H1 (cell line): ENCODE data around the gene DNMT1. TPM values are rescaled to one million over a fixed set of nuclear protein-coding genes. Genes with fewer than 3 reads are reported as not detected.

Experiments used
- CTCF ChIA-PET: fragments of 300-600 bp; sonication (Branson Sonifier 250); formaldehyde crosslinking; loops from one replicate; lab custom pipeline; 2021; ENCODE audit not compliant: partially characterized antibody; lab: Charles Lee
- POLR2A ChIA-PET: fragments of 300-600 bp; sonication (Branson Sonifier 250); formaldehyde crosslinking; loops from one replicate; lab custom pipeline; 2021; ENCODE audit warnings: inconsistent platforms; ENCODE audit not compliant: partially characterized antibody; lab: Charles Lee
- DNase-seq, 2 experiments: peaks; one replicate each; pipeline versions ENCODE4 v3.0.0 to v3.0.0-alpha.2; 2010 to 2022; ENCODE audit warnings: low spot score in 2 of 2, low read depth in 1 of 2, mixed read lengths in 1 of 2
- FAIRE-seq: peaks from 2 replicates; lab custom pipeline; 2011; peaks lifted over from hg19 to GRCh38; lab: Jason Lieb, UNC
- H2AFZ ChIP-seq: 2 replicates; pipeline ENCODE4 v1.8.1; 2012; ENCODE audit warnings: low read length, inconsistent platforms
- H2AK5ac ChIP-seq: 2 replicates; pipeline ENCODE4 v1.6.1; 2013; ENCODE audit warnings: low read depth, low read length
- H2BK120ac ChIP-seq: replicated peaks from 2 replicates; pipeline ENCODE3; 2013; ENCODE audit warnings: low read depth, low read length, inconsistent platforms
- H2BK12ac ChIP-seq: 2 replicates; pipeline ENCODE4 v1.6.1; 2013; ENCODE audit warnings: low read depth, low read length
- H2BK15ac ChIP-seq: 2 replicates; pipeline ENCODE4 v1.6.1; 2013; ENCODE audit warnings: low read length
- H2BK20ac ChIP-seq: 2 replicates; pipeline ENCODE4 v1.6.1; 2013; ENCODE audit warnings: low read length
- H2BK5ac ChIP-seq: 2 replicates; pipeline ENCODE4 v1.6.1; 2013; ENCODE audit warnings: low read depth, low read length
- H3K14ac ChIP-seq: 2 replicates; pipeline ENCODE4 v1.6.1; 2013; ENCODE audit warnings: inconsistent platforms; ENCODE audit not compliant: insufficient read length
- H3K18ac ChIP-seq: 2 replicates; pipeline ENCODE4 v1.6.1; 2013; ENCODE audit warnings: low read length; ENCODE audit errors: extremely low read depth
- H3K23ac ChIP-seq: 2 replicates; pipeline ENCODE4 v1.6.1; 2013; ENCODE audit warnings: inconsistent platforms; ENCODE audit not compliant: insufficient read length
- H3K23me2 ChIP-seq: 2 replicates; pipeline ENCODE4 v1.6.1; 2013; ENCODE audit warnings: low read depth, low read length
- H3K27ac ChIP-seq: 2 replicates; pipeline ENCODE4 v1.6.1; 2011; ENCODE audit warnings: low read depth, low read length, inconsistent platforms
- H3K27me3 ChIP-seq, 4 experiments: replicated peaks in 1 of 4; 1 replicate in 1 of 4; 2 replicates in 3 of 4; pipeline versions ENCODE4 v1.6.1 to v1.8.1; 2011 to 2013; ENCODE audit warnings: low read length in 3 of 4, mild to moderate bottlenecking in 3 of 4, inconsistent platforms in 2 of 4, mixed read lengths in 2 of 4, moderate library complexity in 1 of 4; ENCODE audit not compliant: control insufficient read depth in 3 of 4, insufficient read depth in 3 of 4; ENCODE audit errors: extremely low read depth in 1 of 4
- H3K36me3 ChIP-seq, 4 experiments: 2 replicates each; pipeline versions ENCODE4 v1.6.1 to v1.8.1; 2011 to 2013; ENCODE audit warnings: mild to moderate bottlenecking in 4 of 4, low read length in 3 of 4, moderate library complexity in 2 of 4, control low read depth in 1 of 4, inconsistent platforms in 1 of 4; ENCODE audit not compliant: insufficient read depth in 4 of 4, control insufficient read depth in 2 of 4
- H3K4ac ChIP-seq: replicated peaks from 2 replicates; pipeline ENCODE3; 2013; ENCODE audit warnings: low read length, low read depth, mixed read lengths, inconsistent platforms; ENCODE audit not compliant: insufficient read length
- H3K4me1 ChIP-seq, 4 experiments: replicated peaks in 1 of 4; 1 replicate in 1 of 4; 2 replicates in 3 of 4; pipeline versions ENCODE4 v1.6.1 to v1.8.1; 2011 to 2013; ENCODE audit warnings: low read length in 3 of 4, inconsistent platforms in 2 of 4, mixed read lengths in 1 of 4; ENCODE audit not compliant: insufficient read depth in 4 of 4, control insufficient read depth in 3 of 4
- H3K4me2 ChIP-seq, 2 experiments: 2 replicates each; pipeline versions ENCODE4 v1.6.1 to v1.8.1; 2011 to 2013; ENCODE audit warnings: low read depth in 2 of 2, low read length in 2 of 2, control low read depth in 1 of 2, inconsistent platforms in 1 of 2, mild to moderate bottlenecking in 1 of 2; ENCODE audit not compliant: insufficient read depth in 1 of 2
- H3K4me3 ChIP-seq, 4 experiments: fragments of 200-600, 300-600 bp in 1 of 4; sonication (generic), shearing (Covaris generic), sonication (Bioruptor Twin) in 1 of 4; 2 replicates each; pipeline versions ENCODE4 v1.5.1 to v1.8.1; 2011 to 2016; ENCODE audit warnings: low read length in 4 of 4, low read depth in 3 of 4, control low read depth in 2 of 4, inconsistent platforms in 2 of 4, mild to moderate bottlenecking in 2 of 4, mixed read lengths in 1 of 4, moderate library complexity in 1 of 4; ENCODE audit not compliant: insufficient read depth in 2 of 4; ENCODE audit errors: extremely low read depth in 1 of 4
- H3K56ac ChIP-seq: replicated peaks from 2 replicates; pipeline ENCODE3; 2013; ENCODE audit warnings: low read depth, mild to moderate bottlenecking, mixed read lengths, low read length, inconsistent platforms; ENCODE audit not compliant: insufficient read length
- H3K79me1 ChIP-seq: 2 replicates; pipeline ENCODE4 v1.6.1; 2013; ENCODE audit warnings: low read depth, low read length, control low read depth
- H3K79me2 ChIP-seq, 2 experiments: 2 replicates each; pipeline versions ENCODE4 v1.6.1 to v1.8.1; 2012 to 2013; ENCODE audit warnings: low read length in 2 of 2, mild to moderate bottlenecking in 2 of 2, inconsistent platforms in 1 of 2; ENCODE audit not compliant: insufficient read depth in 2 of 2, control insufficient read depth in 1 of 2
- H3K9ac ChIP-seq, 4 experiments: replicated peaks in 1 of 4; 1 replicate in 1 of 4; 2 replicates in 3 of 4; pipeline versions ENCODE4 v1.6.1 to v1.8.1; 2011 to 2013; ENCODE audit warnings: low read depth in 3 of 4, low read length in 3 of 4, control low read depth in 2 of 4, mild to moderate bottlenecking in 2 of 4, moderate library complexity in 2 of 4, inconsistent platforms in 1 of 4; ENCODE audit errors: extremely low read depth in 1 of 4
- H3K9me3 ChIP-seq, 2 experiments: 2 replicates each; pipeline versions ENCODE4 v1.6.1 to v1.8.1; 2012 to 2013; ENCODE audit warnings: mild to moderate bottlenecking in 2 of 2, moderate library complexity in 2 of 2, control low read depth in 1 of 2, inconsistent platforms in 1 of 2, low read depth in 1 of 2, low read length in 1 of 2, mixed read lengths in 1 of 2; ENCODE audit not compliant: insufficient read depth in 2 of 2
- H4K20me1 ChIP-seq, 2 experiments: replicated peaks in 1 of 2; 2 replicates each; pipeline versions ENCODE3 to v1.8.1; 2011 to 2013; ENCODE audit warnings: inconsistent platforms in 2 of 2, low read length in 2 of 2, mild to moderate bottlenecking in 1 of 2; ENCODE audit not compliant: insufficient read depth in 2 of 2, control insufficient read depth in 1 of 2
- H4K5ac ChIP-seq: 2 replicates; pipeline ENCODE4 v1.6.1; 2013; ENCODE audit warnings: low read length, low read depth, mixed read lengths, inconsistent platforms; ENCODE audit not compliant: insufficient read length
- H4K8ac ChIP-seq: 2 replicates; pipeline ENCODE4 v1.8.0; 2013; ENCODE audit warnings: mild to moderate bottlenecking, moderate library complexity, low read length, inconsistent platforms; ENCODE audit not compliant: insufficient read depth; ENCODE audit errors: extremely low read depth
- H4K91ac ChIP-seq: replicated peaks from 2 replicates; pipeline ENCODE3; 2013; ENCODE audit warnings: low read length, mixed read lengths, inconsistent platforms; ENCODE audit not compliant: insufficient read length
- ATF3 ChIP-seq: IDR thresholded peaks from 2 replicates; pipeline ENCODE4 v1.6.1; 2011; ENCODE audit warnings: low read depth, mild to moderate bottlenecking, low read length; ENCODE audit not compliant: insufficient read depth
- GTF2F1 ChIP-seq: IDR thresholded peaks from 2 replicates; pipeline ENCODE4 v1.6.1; 2012; ENCODE audit warnings: low read depth, low read length, improper control_type of control experiment, borderline replicate concordance
- RNF2 ChIP-seq: fragments of 200-900, 300-1000 bp; sonication (generic); IDR thresholded peaks from 2 replicates; pipeline ENCODE4 v1.7.1; 2016; ENCODE audit warnings: borderline replicate concordance, low read depth, mild to moderate bottlenecking, antibody characterized with exemption, low read length; ENCODE audit not compliant: poor library complexity, severe bottlenecking; ENCODE audit errors: missing control alignments
- SAP30 ChIP-seq: fragments of 300-600 bp; sonication (generic); IDR thresholded peaks from 2 replicates; pipeline ENCODE4 v1.7.1; 2012; ENCODE audit warnings: low read length, moderate library complexity, mild to moderate bottlenecking, inconsistent platforms; ENCODE audit not compliant: insufficient read depth, insufficient replicate concordance
- SIN3A ChIP-seq, 2 experiments: IDR thresholded peaks in 1 of 2; conservative IDR thresholded peaks in 1 of 2; 2 replicates each; pipeline ENCODE4 v1.6.1; 2011 to 2012; ENCODE audit warnings: low read length in 2 of 2, improper control_type of control experiment in 1 of 2, low read depth in 1 of 2, mild to moderate bottlenecking in 1 of 2
- WGBS, 2 experiments: shearing (Covaris generic) in 1 of 2; methylation state at CpG; one replicate each; pipeline versions ENCODE4 v1.1.6 to v1.1.7; 2013 to 2015; ENCODE audit warnings: low lambda C conversion rate in 2 of 2, mixed read lengths in 2 of 2, inconsistent platforms in 1 of 2, low coverage in 1 of 2, missing lambda C conversion rate in 1 of 2; ENCODE audit not compliant: insufficient replicate concordance in 2 of 2, insufficient coverage in 1 of 2, insufficient read length in 1 of 2; ENCODE audit errors: extremely low coverage in 1 of 2, missing lambda C conversion rate in 1 of 2; 5-methylcytosine and 5-hydroxymethylcytosine counted together
- polyA plus RNA-seq, 7 experiments: library from polyadenylated mRNA; depleted of rRNA in 3 of 7; stranded (reverse) in 5 of 7; unstranded in 2 of 7; fragments of >200 nt in 5 of 7; fragments of 200-250 nt in 2 of 7; gene quantifications; 1 replicate in 5 of 7; 2 replicates in 1 of 7; 4 replicates in 1 of 7; pipeline versions ENCODE4 v1.2.1 to v1.2.3, GENCODE V29; 2011 to 2013; ENCODE audit warnings: missing spikeins in 2 of 7, mixed read lengths in 2 of 7
- total RNA-seq: library from RNA; stranded (reverse); fragmentation: NEBNext Ultra II Directional; extraction: Animal tissue kit (Norgen Biotek cat#: 25700); gene quantifications from 2 replicates; pipeline ENCODE4 v1.2.1, GENCODE V29; 2021

Gene DNMT1
- total and polyA plus RNA-seq, 2 of the 8 experiments (the other 6 are each of a cell fraction or from before 2014, with no cell fraction given), result 101 to 210 TPM

- H3K4me1 ChIP-seq, result peaks cover 0 to 7% (median 2%) of the 10 kb centered on the region in 4 experiments; a peak in 4 of 7 replicates
- TF ChIP-seq SIN3A (conservative IDR thresholded peaks at IDR 0.05 in 1 of 2, IDR thresholded peaks at IDR 0.05 in 1 of 2; ENCODE audit: low read depth in 1 of 2, low read length in 2 of 2) (no peak), ATF3 (no peak), GTF2F1 (no peak), RNF2 (no peak), SAP30 (no peak)
- TF ChIP-seq, all 59 proteins: peak for 0
- Histone ChIP-seq H3K23me2 (no peaks in the 10 kb centered on the region), H3K36me3 (no peaks in the 10 kb centered on the region), H3K9me3 (no peaks in the 10 kb centered on the region), H2BK12ac (no peak overlapping the region), H3K79me2 (no peaks in the 10 kb centered on the region), H4K5ac (no peak overlapping the region), H3K9ac (no peak overlapping the region), H3K4me2 (no peak overlapping the region), H2BK15ac (no peak overlapping the region), H3K27ac (no peak overlapping the region), H2BK120ac (no peak overlapping the region), H3K79me1 (no peaks in the 10 kb centered on the region), H3K56ac (no peak overlapping the region), H3K4ac (no peak overlapping the region), H4K8ac (no peak overlapping the region), H2BK20ac (no peak overlapping the region), H2AK5ac (no peak overlapping the region), H3K27me3 (no peaks in the 10 kb centered on the region), H2AFZ (no peak overlapping the region), H3K18ac (no peak overlapping the region), H3K4me3 (no peak overlapping the region), H4K91ac (no peak overlapping the region), H3K23ac (no peak overlapping the region), H4K20me1 (no peaks in the 10 kb centered on the region), H2BK5ac (no peak overlapping the region), H3K14ac (no peak overlapping the region)
- no peak for DNase-seq
- WGBS, 2 experiments, result 95% methylated on average over 7 of the region's 7 CpGs; no CpG with 5 or more reads in 1 of the 2 experiments
- no peak for FAIRE-seq
- ChIA-PET CTCF (interaction anchor here (1.5 to 7.7 kb wide), 2 partner anchors 16 to 82 kb away, joined by 4 to 57 read pairs; no protein-coding TSS in a partner anchor), POLR2A (interaction anchor here (0.7 to 2.0 kb wide), 2 partner anchors 13 to 177 kb away, joined by 3 to 8 read pairs; partner anchors contain the start of genes PDE4A and S1PR2)
Observed at GRCh38 chr19:10243606-10244005, 48.9 kb upstream of the DNMT1 start.
